ENCODE data around the gene SLC34A1.
A peak's percentile ranks its signal among the peaks of the same experiment; 100 is the strongest.
"Not testable (repeated sequence)": the region's sequence is repeated elsewhere in the genome, so short reads cannot be mapped to it uniquely, and the experiment has no call there.

SLC34A1 gene

DNA sequence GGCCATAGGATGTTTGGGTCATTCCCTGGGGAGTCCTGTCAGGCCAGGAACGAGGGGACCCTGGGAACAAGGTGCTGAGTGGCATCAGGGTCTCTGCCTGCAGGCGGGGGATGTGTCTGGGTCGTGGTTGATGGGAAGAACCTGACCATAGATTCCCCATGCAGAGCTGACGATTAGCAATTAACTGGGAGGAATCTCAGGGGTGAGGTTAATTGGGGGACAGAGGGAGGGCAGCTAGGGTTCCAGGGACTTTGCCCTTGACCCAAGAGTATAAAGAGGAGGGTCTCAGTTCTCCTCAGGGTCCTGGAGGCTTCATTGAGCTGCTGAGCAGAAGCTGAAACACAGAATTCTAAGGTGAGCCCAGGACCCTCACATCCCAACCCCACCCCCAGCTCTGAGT lies at the start of gene SLC34A1:
Gene SLC34A1, plus strand, starts transcription at position 301 of the 400 bp plus-strand sequence. CDS start 1,308 bp downstream, outside the sequence.
- DNase-seq, result no peak

DNA sequence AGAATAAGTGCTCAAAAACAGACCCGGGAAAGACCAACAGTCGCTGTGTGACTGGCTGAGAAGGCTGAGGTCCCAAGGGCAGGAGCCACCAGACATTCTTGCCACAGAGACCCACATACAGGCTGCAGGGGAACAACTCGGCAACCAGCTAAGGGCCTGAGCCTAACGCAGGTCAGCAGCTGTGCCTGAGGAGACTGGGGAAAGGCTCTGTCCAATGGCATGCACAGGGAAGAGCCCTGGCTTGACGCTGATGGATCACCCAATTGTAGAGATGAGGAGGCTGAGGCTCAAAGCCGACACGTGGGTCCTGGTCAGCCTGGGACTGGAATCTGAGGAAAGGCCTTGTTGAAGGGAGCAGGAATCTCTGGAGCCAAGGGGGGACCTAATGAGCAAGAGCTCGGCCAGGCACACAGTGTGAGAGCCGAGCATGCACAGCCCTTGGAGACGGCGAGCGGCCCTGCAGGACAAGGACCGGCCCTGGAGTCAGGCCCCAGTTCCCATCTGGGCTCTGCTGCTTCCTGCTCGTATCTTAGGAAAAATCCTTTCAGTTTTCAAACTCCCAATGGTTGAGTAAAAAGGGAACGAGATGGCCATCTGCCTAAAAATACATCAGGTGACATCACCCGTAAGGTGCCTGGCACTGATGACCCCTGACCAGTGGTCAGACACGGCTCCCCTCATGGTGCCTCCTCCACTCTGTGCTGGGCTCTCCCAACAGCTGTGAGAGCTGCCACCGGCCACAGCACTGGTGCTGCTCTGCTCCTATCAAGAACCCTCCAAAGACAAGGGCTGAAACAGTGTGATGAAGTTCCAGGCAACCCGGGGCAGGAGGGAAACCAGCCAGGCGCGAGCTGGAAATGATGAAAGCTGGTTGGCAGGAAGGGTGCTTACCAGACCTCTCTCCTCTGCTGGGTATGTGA lies 49.2 kb upstream of the SLC34A1 start:
- no peak for DNase-seq

DNA sequence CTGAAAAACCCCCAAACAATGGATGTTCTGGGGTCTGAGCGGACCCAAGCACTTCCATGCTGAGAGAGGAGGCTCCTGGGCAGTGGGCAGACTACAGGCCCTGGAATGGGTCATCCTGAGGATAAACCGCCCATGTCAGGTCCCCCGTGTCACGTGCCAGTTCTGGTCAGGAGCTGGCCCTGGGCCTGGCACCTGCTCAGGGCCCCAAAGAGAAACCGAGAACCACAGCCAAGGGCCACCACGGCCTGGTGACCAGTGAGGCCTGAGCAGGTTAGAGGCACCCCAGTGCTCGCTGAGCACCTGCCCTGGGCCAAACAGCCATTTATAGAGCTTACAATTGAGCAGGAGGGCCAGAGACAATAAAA lies 48.6 kb upstream of the SLC34A1 start:
- no peak for DNase-seq

DNA sequence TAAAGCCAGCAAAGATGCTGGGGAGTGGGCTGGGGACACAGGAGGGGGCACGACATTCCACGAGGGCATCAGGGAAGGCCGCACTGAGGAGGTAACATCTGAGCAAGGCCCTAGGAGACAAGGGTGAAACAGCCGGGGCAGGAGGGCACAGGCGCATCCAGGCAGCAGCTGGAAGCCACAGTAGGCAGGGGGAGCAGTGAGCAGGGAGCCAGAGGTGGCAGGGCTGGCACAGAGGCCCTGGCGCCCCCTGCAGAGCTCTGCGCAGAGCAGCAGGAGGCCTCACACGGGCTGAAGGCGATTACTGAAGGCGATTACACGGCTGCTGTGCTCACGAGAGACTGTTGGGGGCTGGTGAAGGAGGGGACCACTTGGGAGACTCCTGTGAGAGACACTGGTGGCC lies 48.1 kb upstream of the SLC34A1 start:
- DNase-seq, result peak; percentile 15

- no peak for DNase-seq
Measured at GRCh38 chr5:177336603-177337494, 47.4 kb upstream of the SLC34A1 start.

GRCh38 chr5:177338251-177339106 lies 45.8 kb upstream of the SLC34A1 start:
- no peak for DNase-seq

- DNase-seq, result no peak
Measured at GRCh38 chr5:177339107-177339638, 45.1 kb upstream of the SLC34A1 start.

GRCh38 chr5:177343000-177343399 lies 41.2 kb upstream of the SLC34A1 start:
- not testable (repeated sequence) for DNase-seq

DNA sequence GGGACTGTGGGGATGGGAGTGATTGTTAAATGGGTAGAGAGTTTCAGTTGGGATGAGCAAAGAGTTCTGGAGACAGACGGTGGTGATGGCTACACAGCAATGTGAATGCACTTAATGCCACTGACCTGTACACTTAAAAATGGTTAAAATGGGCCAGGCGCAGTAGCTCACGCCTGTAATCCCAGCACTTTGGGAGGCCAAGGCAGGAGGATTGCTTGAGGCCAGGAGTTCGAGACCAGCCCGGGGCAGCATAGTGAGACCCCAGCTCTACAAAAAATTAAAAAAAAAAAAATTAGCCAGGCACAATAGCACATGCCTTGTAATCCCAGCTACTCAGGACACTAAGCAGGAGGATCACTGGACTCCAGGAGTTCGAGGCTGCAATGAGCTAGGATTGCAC lies 40.5 kb upstream of the SLC34A1 start:
- DNase-seq, result no peak

- no peak for DNase-seq
Measured at GRCh38 chr5:177344891-177345290, 39.3 kb upstream of the SLC34A1 start.

DNA sequence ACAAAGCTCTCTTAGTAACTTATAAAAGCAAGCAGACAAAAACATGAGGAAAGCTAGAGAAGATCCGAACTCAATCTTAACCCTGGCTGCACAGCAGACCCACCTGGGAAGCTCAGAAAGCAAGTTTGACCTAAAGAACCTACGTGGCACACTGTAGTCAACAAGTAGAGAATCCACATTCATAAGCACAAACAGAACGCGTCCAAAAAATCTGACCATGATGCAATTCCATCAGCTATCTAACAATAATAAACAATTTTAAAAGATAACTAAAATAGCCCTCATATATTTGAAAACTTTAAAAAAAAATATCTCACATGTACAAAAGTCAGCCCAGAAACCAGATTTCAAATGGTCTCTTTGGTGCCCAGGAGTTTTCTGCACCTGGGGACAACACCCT lies 37.4 kb upstream of the SLC34A1 start:
- no peak for DNase-seq

GRCh38 chr5:177347699-177348098 lies 36.5 kb upstream of the SLC34A1 start:
- DNase-seq, result no peak

GRCh38 chr5:177349362-177349647 lies 34.9 kb upstream of the SLC34A1 start:
- no peak for DNase-seq

- DNase-seq, result no peak
Measured at GRCh38 chr5:177349762-177350161, 34.5 kb upstream of the SLC34A1 start.

- DNase-seq, result no peak
Measured at GRCh38 chr5:177350776-177351391, 33.4 kb upstream of the SLC34A1 start.

- peak; percentile 95 for DNase-seq
Measured at GRCh38 chr5:177351392-177352329, 32.6 kb upstream of the SLC34A1 start, which contains the start of gene LMAN2. TSS of gene LMAN2 (minus strand) at chr5:177351668. CDS start at chr5:177351647, 21 bp downstream.

GRCh38 chr5:177353093-177353492 lies 31.1 kb upstream of the SLC34A1 start:
- no peak for DNase-seq

DNA sequence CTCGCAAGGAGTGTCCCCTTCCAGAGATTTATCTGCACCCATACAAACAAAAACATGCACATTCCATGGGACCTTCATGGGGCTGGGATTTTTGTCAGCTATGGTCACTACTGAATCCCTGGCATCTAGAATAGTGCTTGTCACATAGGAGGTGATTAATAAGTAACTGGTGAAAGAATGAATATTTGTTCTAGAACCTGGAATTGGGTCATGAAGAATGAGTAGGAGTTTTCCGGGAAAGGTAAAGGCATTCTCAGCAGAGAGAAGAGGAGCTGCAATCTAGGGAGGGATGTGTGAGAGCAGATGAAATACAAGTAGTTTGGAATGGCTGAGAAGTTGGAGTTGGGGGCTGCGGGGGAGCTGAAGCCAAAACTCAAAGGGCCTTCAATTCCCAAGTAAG lies 30.0 kb upstream of the SLC34A1 start:
- DNase-seq, result no peak

- no peak for DNase-seq
Measured at GRCh38 chr5:177354711-177355110, 29.5 kb upstream of the SLC34A1 start.

GRCh38 chr5:177355162-177355867 lies 28.9 kb upstream of the SLC34A1 start:
- DNase-seq, result no peak

DNA sequence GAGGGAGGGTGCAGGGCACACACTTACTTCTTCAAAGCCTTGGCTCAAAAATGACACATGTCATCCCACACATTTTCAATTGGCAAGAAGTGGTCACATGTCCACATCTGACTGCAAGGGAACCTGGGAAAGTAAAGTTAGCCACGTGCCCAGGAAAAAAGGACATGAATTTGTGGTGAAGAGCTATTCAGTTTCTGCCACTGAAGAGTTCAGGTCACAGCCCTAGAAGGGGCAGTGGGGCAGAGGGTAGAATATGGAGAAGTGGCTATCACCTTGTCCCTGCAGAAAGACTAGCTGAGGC lies 28.4 kb upstream of the SLC34A1 start:
- DNase-seq, result no peak

Data from CD4-positive, alpha-beta T cell treated with Interleukin-17A for 1 hour (primary cell).